Measurements from ENCODE around the gene CREM. TPM values are rescaled to one million over a fixed set of nuclear protein-coding genes. Genes with fewer than 3 reads are reported as not detected.

Gene CREM
- total and polyA plus RNA-seq, 12 donors = 37.8 to 91.7 (median 57.6) TPM

DNA sequence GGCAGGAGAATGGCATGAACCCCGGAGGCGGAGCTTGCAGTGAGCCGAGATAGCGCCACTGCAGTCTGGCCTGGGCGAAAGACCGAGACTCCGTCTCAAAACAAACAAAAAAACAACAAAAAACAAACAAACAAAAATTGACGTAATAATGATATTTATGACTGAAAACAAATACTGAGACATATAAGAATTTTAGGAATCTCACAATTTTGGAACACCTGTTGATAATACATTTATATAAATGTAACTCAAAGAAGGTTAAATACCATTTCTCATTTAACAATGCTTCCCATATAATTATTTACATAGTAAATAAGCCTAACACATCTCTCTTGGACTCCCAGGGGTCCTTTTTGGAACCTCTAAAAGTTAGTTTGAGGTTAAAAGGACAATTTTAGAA is 107.4 kb downstream of the CREM start:
- Histone ChIP-seq H3K4me3 (no peak overlapping the region), H3K9me3 (no peaks in the 10 kb centered on the region), H3K27ac (no peak overlapping the region), H3K36me3 (no peaks in the 10 kb centered on the region), H3K27me3 (no peaks in the 10 kb centered on the region), H3K4me1 (peaks cover 0 to 5% (median 0%) of the 10 kb centered on the region in 9 donors)
- intact Hi-C loops (cut with DNase I) = loop anchor here in 3 of 10 donors (10.0 kb wide), 2 partner anchors 331 to 361 kb away; no protein-coding TSS in a partner anchor
- WGBS, 2 donors = 97 to 98% methylated on average over 8 of the region's 8 CpGs
- TF ChIP-seq, protein P1, sequence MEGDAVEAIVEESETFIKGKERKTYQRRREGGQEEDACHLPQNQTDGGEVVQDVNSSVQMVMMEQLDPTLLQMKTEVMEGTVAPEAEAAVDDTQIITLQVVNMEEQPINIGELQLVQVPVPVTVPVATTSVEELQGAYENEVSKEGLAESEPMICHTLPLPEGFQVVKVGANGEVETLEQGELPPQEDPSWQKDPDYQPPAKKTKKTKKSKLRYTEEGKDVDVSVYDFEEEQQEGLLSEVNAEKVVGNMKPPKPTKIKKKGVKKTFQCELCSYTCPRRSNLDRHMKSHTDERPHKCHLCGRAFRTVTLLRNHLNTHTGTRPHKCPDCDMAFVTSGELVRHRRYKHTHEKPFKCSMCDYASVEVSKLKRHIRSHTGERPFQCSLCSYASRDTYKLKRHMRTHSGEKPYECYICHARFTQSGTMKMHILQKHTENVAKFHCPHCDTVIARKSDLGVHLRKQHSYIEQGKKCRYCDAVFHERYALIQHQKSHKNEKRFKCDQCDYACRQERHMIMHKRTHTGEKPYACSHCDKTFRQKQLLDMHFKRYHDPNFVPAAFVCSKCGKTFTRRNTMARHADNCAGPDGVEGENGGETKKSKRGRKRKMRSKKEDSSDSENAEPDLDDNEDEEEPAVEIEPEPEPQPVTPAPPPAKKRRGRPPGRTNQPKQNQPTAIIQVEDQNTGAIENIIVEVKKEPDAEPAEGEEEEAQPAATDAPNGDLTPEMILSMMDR (IDR thresholded peaks at IDR 0.05) = no peak
- ATAC-seq = no peak
- no peak for DNase-seq

DNA sequence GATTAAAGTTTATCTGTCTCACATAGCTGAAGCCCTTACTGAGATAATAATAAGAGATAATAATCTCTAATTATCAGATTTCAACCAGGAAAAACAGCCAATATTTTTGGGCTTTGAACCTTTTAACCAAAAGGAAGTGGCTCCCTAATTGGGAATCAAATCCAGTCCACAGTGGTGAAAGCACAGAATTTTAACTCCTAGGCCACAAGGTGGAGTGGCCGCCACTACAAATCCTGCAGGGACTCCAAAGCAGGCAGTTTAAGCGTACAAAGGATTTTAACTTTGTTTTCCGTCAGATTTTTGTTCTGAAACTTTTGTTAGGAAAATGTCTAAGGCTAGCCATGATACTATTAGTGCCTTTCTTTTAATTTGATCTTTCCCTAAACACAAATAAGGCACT is 110.1 kb downstream of the CREM start:
- no peaks in the 10 kb centered on the region for H3K9me3 ChIP-seq
- 52 to 62% methylated on average over 3 of the region's 3 CpGs for WGBS, 2 donors
- ATAC-seq (no peak), DNase-seq (no peak)
- H3K4me1 ChIP-seq = peaks cover 0 to 5% (median 0%) of the 10 kb centered on the region in 9 donors
- no peaks in the 10 kb centered on the region for H3K36me3 ChIP-seq
- intact Hi-C loops (cut with DNase I) = loop anchor here in 4 of 10 donors (5.0 to 10.0 kb wide), 3 partner anchors 328 to 361 kb away; no protein-coding TSS in a partner anchor
- no peaks in the 10 kb centered on the region for H3K27me3 ChIP-seq
- TF ChIP-seq, protein P1 (IDR thresholded peaks at IDR 0.05) = peak in 8 of 9 donors; percentile 16 to 58 (median 36)
- no peak overlapping the region for H3K4me3 ChIP-seq
- no peak overlapping the region for H3K27ac ChIP-seq

DNA sequence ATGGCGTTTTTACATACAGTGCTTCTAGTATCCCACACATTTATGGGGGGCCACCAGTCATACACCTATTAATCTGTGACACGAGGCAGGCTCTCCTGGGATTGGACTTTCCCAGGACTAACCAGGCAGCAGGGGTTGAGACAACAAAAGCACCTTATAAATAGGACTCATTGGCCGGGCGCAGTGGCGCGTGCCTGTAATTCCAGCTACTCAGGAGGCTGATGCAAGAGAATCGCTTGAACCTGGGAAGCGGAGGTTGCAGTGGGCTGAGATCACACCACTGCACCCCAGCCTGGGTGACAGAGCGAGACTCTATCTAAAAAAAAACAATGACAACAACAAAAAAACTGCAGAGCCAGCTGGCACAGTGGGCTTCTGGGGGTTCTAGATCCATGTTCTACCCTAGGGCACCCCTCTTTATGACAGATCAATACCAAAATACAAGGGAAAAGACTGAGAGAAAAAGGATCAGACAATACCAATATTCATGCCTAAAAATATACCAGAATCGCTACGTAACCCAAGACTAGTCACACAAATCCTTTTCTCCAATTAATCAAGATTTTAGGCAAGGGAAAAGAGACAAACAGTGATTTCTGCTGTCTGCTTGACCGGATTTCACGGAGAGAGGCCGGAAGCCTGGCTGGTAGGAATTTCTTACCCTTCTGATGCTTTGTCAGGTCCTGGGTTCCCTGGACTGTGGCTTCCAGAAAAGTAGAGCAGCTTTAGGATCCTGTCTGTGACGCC is 111.3 kb downstream of the CREM start:
- Histone ChIP-seq H3K27ac (no peak overlapping the region), H3K9me3 (no peaks in the 10 kb centered on the region), H3K36me3 (no peaks in the 10 kb centered on the region), H3K27me3 (no peaks in the 10 kb centered on the region), H3K4me3 (no peak overlapping the region), H3K4me1 (peaks cover 0 to 5% (median 0%) of the 10 kb centered on the region in 9 donors)
- intact Hi-C loops (cut with DNase I) = loop anchor here in 4 of 10 donors (5.0 to 10.0 kb wide), 3 partner anchors 327 to 359 kb away; no protein-coding TSS in a partner anchor
- DNase-seq (no peak), ATAC-seq (no peak)
- 91 to 94% methylated on average over 15 of the region's 15 CpGs for WGBS, 2 donors
- TF ChIP-seq, protein P1 (IDR thresholded peaks at IDR 0.05) = no peak

DNA sequence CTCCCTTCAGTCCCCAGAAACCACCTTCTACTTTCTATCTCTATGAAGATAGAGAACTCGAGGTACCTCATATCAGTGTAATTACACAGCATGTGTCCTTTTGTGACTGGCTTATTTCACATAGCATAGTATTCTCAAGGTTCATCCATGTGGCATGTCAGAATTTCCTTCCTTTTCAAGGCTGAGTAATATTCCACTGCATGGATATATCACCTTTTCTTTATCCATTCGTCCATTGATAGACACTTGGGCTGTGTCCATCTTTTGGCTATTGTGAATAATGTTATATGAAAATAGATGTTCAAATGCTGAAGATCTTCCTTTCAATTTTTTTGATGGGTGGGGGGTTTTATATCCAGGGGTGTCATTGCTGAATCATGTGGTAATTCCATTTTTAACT is 117.9 kb downstream of the CREM start:
- DNase-seq (no peak), ATAC-seq (no peak)
- Histone ChIP-seq H3K36me3 (no peaks in the 10 kb centered on the region), H3K9me3 (no peaks in the 10 kb centered on the region), H3K27ac (no peak overlapping the region), H3K27me3 (no peaks in the 10 kb centered on the region), H3K4me1 (no peaks in the 10 kb centered on the region), H3K4me3 (no peak overlapping the region)
- WGBS, 2 donors = 83 to 84% methylated on average over 2 of the region's 2 CpGs
- intact Hi-C loops (cut with DNase I) = loop anchor here in 6 of 10 donors (5.0 to 10.0 kb wide), 5 partner anchors 318 to 360 kb away; partner anchors contain the start of gene GJD4 (in 1 of the 6)
- TF ChIP-seq, protein P1 (IDR thresholded peaks at IDR 0.05) = no peak

All from heart right ventricle (tissue), 16 donors.